ENCODE measurements around the gene TNPO1. TPM values are rescaled to one million over a fixed set of nuclear protein-coding genes. Genes with fewer than 3 reads are reported as not detected.
A peak's percentile ranks its signal among the peaks of the same experiment; 100 is the strongest.

TNPO1 gene
- total and polyA plus RNA-seq, 8 donors = 7.5 to 531 (median 94.8) TPM

DNA sequence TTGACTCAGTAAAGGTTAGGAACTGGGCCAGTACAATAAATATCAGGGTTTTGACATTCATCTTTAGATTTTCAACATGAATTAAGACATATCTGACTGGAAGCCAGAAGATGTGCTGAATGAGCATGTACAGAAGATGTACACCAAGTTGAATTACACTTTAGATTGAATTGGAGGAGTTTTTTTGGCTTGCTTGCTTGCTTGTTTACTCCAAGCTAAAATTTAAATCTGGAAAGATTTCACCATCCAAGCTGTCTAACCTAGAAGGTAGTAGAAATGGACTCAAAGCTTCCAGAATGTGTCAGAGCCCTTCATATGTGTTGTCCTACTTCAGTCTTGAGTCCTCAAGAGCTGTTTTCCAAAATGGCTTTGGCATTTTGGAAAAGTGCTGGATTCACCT, 90.3 kb downstream of the TNPO1 start:
- no peak overlapping the region for H3K4me3 ChIP-seq
- no peaks in the 10 kb centered on the region for H3K4me1 ChIP-seq
- intact Hi-C loops (cut with DNase I; ENCODE audit: low total_unique reads) = no loop called here
- H3K9me3 ChIP-seq = no peaks in the 10 kb centered on the region
- H3K27me3 ChIP-seq = no peaks in the 10 kb centered on the region
- no peak overlapping the region for H3K27ac ChIP-seq
- no peak for TF ChIP-seq POLR2AphosphoS5 (IDR thresholded peaks at IDR 0.05)
- no peak for TF ChIP-seq POLR2A (IDR thresholded peaks at IDR 0.05)
- no peak for TF ChIP-seq CTCF (IDR thresholded peaks at IDR 0.05)
- no peak for TF ChIP-seq EP300 (IDR thresholded peaks at IDR 0.05)
- no peak for DNase-seq
- H3K36me3 ChIP-seq = peaks cover 47 to 87% (median 84%) of the 10 kb centered on the region in 4 donors

DNA sequence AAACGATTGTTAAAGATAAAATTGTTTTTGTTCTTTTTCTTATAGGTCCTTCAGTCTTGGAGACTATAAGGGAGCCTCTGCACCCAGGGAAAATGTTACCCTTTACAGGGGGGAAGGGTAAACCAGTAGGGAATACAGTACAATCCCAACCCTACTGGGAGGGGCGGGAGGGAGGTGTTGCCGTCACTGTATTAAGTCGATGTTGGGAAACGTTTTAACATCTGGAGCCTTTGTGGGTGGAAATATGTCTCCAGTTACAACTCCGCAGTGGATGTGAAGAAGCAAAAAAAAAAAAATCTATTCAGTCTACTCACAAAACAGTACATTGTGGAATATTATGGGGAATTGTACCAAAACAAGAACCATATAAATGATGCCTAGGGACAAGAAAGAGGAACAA, 92.2 kb downstream of the TNPO1 start:
- Histone ChIP-seq H3K4me3 (no peak overlapping the region), H3K27me3 (no peaks in the 10 kb centered on the region), H3K4me1 (no peaks in the 10 kb centered on the region), H3K9me3 (no peaks in the 10 kb centered on the region), H3K36me3 (peaks cover 39 to 78% (median 68%) of the 10 kb centered on the region in 4 donors), H3K27ac (no peak overlapping the region)
- 78 to 87% (median 81%) methylated on average over 6 of the region's 6 CpGs for WGBS, 5 donors
- no peak for DNase-seq
- TF ChIP-seq POLR2AphosphoS5 (IDR thresholded peaks at IDR 0.05) (no peak), EP300 (IDR thresholded peaks at IDR 0.05) (no peak), POLR2A (IDR thresholded peaks at IDR 0.05) (no peak), CTCF (IDR thresholded peaks at IDR 0.05) (no peak)
- intact Hi-C loops (cut with DNase I; ENCODE audit: low total_unique reads) = no loop called here

GRCh38 chr5:72917371-72917776, 100.9 kb downstream of the TNPO1 start:
- WGBS, 5 donors = 88 to 97% (median 91%) methylated on average over 1 of the region's 1 CpG
- H3K4me3 ChIP-seq = no peak overlapping the region
- peaks cover 0 to 4% (median 0%) of the 10 kb centered on the region in 4 donors for H3K36me3 ChIP-seq
- no peak overlapping the region for H3K27ac ChIP-seq
- intact Hi-C loops (cut with DNase I; ENCODE audit: low total_unique reads) = no loop called here
- H3K4me1 ChIP-seq = no peaks in the 10 kb centered on the region
- no peak for TF ChIP-seq POLR2A (IDR thresholded peaks at IDR 0.05)
- no peak for TF ChIP-seq POLR2AphosphoS5 (IDR thresholded peaks at IDR 0.05)
- no peak for TF ChIP-seq CTCF (IDR thresholded peaks at IDR 0.05)
- no peak for TF ChIP-seq EP300 (IDR thresholded peaks at IDR 0.05)
- H3K27me3 ChIP-seq = no peaks in the 10 kb centered on the region
- H3K9me3 ChIP-seq = no peaks in the 10 kb centered on the region
- DNase-seq = no peak

DNA sequence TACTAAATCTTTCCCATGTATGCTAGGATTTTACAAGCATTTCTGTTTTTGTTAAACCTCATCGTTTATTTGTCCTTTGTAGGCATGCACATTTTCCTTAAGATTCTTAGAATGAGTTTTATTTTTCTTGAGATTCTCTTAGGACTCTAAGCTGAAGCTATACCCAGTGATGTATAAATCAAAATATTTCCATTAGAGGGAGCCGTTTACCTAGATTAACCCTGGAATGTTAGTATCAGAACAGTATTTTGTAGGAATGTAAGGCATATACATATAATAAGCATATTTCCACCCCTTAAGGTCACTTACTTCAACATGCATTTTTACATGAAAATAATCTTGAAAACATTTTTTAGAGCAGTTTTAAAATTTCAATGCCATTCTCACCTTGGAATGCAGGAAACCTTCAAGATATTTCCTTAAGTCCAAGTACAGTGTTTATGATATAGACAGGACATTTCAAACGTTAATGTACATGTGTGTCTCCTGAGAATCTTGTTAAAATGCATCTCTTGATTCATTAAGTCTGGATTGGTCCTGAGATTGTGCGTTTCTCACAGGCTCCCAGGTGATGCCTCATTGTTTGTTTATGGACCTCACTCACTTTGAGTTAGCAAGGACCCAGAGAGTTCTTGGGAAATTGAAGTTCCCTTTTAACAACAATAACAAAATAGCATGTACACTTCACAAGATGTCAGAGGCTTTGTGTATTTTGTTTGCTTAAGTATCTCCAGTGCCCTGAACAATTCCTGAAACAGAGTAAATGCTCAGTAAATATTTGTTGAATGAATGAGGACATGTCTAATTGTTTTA, 104.4 kb downstream of the TNPO1 start:
- Histone ChIP-seq H3K4me3 (no peak overlapping the region), H3K36me3 (no peaks in the 10 kb centered on the region), H3K27ac (no peak overlapping the region), H3K4me1 (no peaks in the 10 kb centered on the region), H3K9me3 (no peaks in the 10 kb centered on the region), H3K27me3 (no peaks in the 10 kb centered on the region)
- intact Hi-C loops (cut with DNase I; ENCODE audit: low total_unique reads) = no loop called here
- DNase-seq = peak in 1 of 2 donors; percentile 36
- no peak for TF ChIP-seq POLR2A (IDR thresholded peaks at IDR 0.05)
- peak in 2 of 7 experiments; percentile 20 to 22 for TF ChIP-seq CTCF (IDR thresholded peaks at IDR 0.05)
- WGBS, 5 donors = 8 to 18% (median 14%) methylated on average over 4 of the region's 4 CpGs
